ENCODE data around the gene SLC66A3.

The SLC66A3 gene

GRCh38 chr2:11128243-11128951 is 26.9 kb upstream of the SLC66A3 start:
- no peaks in the 10 kb centered on the region for H3K27me3 Mint-ChIP-seq
- peaks cover 27 to 38% of the 10 kb centered on the region in 2 donors for H3K4me1 Mint-ChIP-seq (ENCODE audit: low read depth in 2 of 2)
- no peaks in the 10 kb centered on the region for H3K9me3 Mint-ChIP-seq
- H3K27ac Mint-ChIP-seq, result peak overlapping the region; percentile 44 to 54
- no peak for ATAC-seq (replicated peaks)
- H3K4me3 Mint-ChIP-seq, result peak overlapping the region; percentile 25 to 74
- DNase-seq, result no peak
- peaks cover 14% of the 10 kb centered on the region for H3K36me3 Mint-ChIP-seq (ENCODE audit: insufficient read depth)

- Mint-ChIP-seq H3K9me3 (no peaks in the 10 kb centered on the region), H3K4me3 (peak overlapping the region; percentile 74 to 79), H3K27ac (peak overlapping the region; percentile 54 to 82), H3K4me1 (ENCODE audit: low read depth in 2 of 2) (peaks cover 27 to 32% of the 10 kb centered on the region in 2 donors), H3K27me3 (no peaks in the 10 kb centered on the region), H3K36me3 (ENCODE audit: insufficient read depth) (peaks cover 8% of the 10 kb centered on the region)
- DNase-seq, result peak; percentile 66 to 71 (median 71)
- ATAC-seq (replicated peaks), result peak; percentile 80
Observed at GRCh38 chr2:11129598-11130449, 25.4 kb upstream of the SLC66A3 start.

- Mint-ChIP-seq H3K36me3 (ENCODE audit: insufficient read depth) (peaks cover 12% of the 10 kb centered on the region), H3K4me3 (peak overlapping the region; percentile 74 to 79), H3K4me1 (ENCODE audit: low read depth in 2 of 2) (peaks cover 27 to 32% of the 10 kb centered on the region in 2 donors), H3K9me3 (no peaks in the 10 kb centered on the region), H3K27me3 (peaks cover 5 to 7% of the 10 kb centered on the region in 2 donors), H3K27ac (no peak overlapping the region)
- ATAC-seq (replicated peaks), result no peak
- DNase-seq, result no peak
Observed at GRCh38 chr2:11131166-11131920, 23.9 kb upstream of the SLC66A3 start.

GRCh38 chr2:11132036-11132671 is 23.1 kb upstream of the SLC66A3 start:
- H3K36me3 Mint-ChIP-seq (ENCODE audit: insufficient read depth), result peaks cover 12% of the 10 kb centered on the region
- H3K4me3 Mint-ChIP-seq, result peak overlapping the region; percentile 79 to 90
- DNase-seq, result no peak
- peaks cover 27 to 32% of the 10 kb centered on the region in 2 donors for H3K4me1 Mint-ChIP-seq (ENCODE audit: low read depth in 2 of 2)
- no peaks in the 10 kb centered on the region for H3K9me3 Mint-ChIP-seq
- H3K27ac Mint-ChIP-seq, result peak overlapping the region; percentile 80 to 93
- peaks cover 9 to 14% of the 10 kb centered on the region in 2 donors for H3K27me3 Mint-ChIP-seq
- ATAC-seq (replicated peaks), result no peak

GRCh38 chr2:11133238-11133935 is 21.9 kb upstream of the SLC66A3 start:
- Mint-ChIP-seq H3K9me3 (no peaks in the 10 kb centered on the region), H3K36me3 (ENCODE audit: insufficient read depth) (peaks cover 12% of the 10 kb centered on the region), H3K27me3 (peaks cover 9 to 23% of the 10 kb centered on the region in 2 donors), H3K4me1 (ENCODE audit: low read depth in 2 of 2) (peaks cover 22 to 23% of the 10 kb centered on the region in 2 donors), H3K4me3 (peak overlapping the region; percentile 79 to 90), H3K27ac (peak overlapping the region; percentile 80 to 93)
- no peak for DNase-seq
- ATAC-seq (replicated peaks), result no peak

- Mint-ChIP-seq H3K27me3 (peaks cover 9 to 23% of the 10 kb centered on the region in 2 donors), H3K36me3 (ENCODE audit: insufficient read depth) (peaks cover 12% of the 10 kb centered on the region), H3K9me3 (no peaks in the 10 kb centered on the region), H3K4me3 (no peak overlapping the region), H3K4me1 (ENCODE audit: low read depth in 2 of 2) (peaks cover 18 to 19% of the 10 kb centered on the region in 2 donors), H3K27ac (no peak overlapping the region)
- no peak for DNase-seq
- ATAC-seq (replicated peaks), result no peak
Observed at GRCh38 chr2:11133936-11134320, 21.3 kb upstream of the SLC66A3 start.

- Mint-ChIP-seq H3K4me1 (ENCODE audit: low read depth in 2 of 2) (peaks cover 18 to 19% of the 10 kb centered on the region in 2 donors), H3K36me3 (ENCODE audit: insufficient read depth) (peaks cover 12% of the 10 kb centered on the region), H3K27ac (no peak overlapping the region), H3K4me3 (no peak overlapping the region), H3K27me3 (peaks cover 9 to 23% of the 10 kb centered on the region in 2 donors), H3K9me3 (no peaks in the 10 kb centered on the region)
- DNase-seq (no peak), ATAC-seq (replicated peaks) (no peak)
Observed at GRCh38 chr2:11134349-11134748, 20.9 kb upstream of the SLC66A3 start.

GRCh38 chr2:11140492-11140891 is 14.8 kb upstream of the SLC66A3 start:
- Mint-ChIP-seq H3K36me3 (ENCODE audit: insufficient read depth) (peaks cover under 1% of the 10 kb centered on the region), H3K27ac (no peak overlapping the region), H3K27me3 (peaks cover 39 to 69% of the 10 kb centered on the region in 2 donors), H3K9me3 (no peaks in the 10 kb centered on the region), H3K4me3 (no peak overlapping the region), H3K4me1 (ENCODE audit: low read depth in 2 of 2) (no peaks in the 10 kb centered on the region)
- no peak for DNase-seq
- ATAC-seq (replicated peaks), result no peak

- H3K36me3 Mint-ChIP-seq (ENCODE audit: insufficient read depth), result no peaks in the 10 kb centered on the region
- H3K4me3 Mint-ChIP-seq, result no peak overlapping the region
- no peak for DNase-seq
- no peak overlapping the region for H3K27ac Mint-ChIP-seq
- H3K27me3 Mint-ChIP-seq, result peaks cover 34 to 62% of the 10 kb centered on the region in 2 donors
- ATAC-seq (replicated peaks), result no peak
- no peaks in the 10 kb centered on the region for H3K4me1 Mint-ChIP-seq (ENCODE audit: low read depth in 2 of 2)
- H3K9me3 Mint-ChIP-seq, result no peaks in the 10 kb centered on the region
Observed at GRCh38 chr2:11141319-11141718, 13.9 kb upstream of the SLC66A3 start.

GRCh38 chr2:11142330-11142729 is 12.9 kb upstream of the SLC66A3 start:
- H3K27me3 Mint-ChIP-seq, result peaks cover 30 to 55% of the 10 kb centered on the region in 2 donors
- no peak overlapping the region for H3K4me3 Mint-ChIP-seq
- no peak overlapping the region for H3K27ac Mint-ChIP-seq
- no peaks in the 10 kb centered on the region for H3K9me3 Mint-ChIP-seq
- DNase-seq (no peak), ATAC-seq (replicated peaks) (no peak)
- H3K36me3 Mint-ChIP-seq (ENCODE audit: insufficient read depth), result no peaks in the 10 kb centered on the region
- no peaks in the 10 kb centered on the region for H3K4me1 Mint-ChIP-seq (ENCODE audit: low read depth in 2 of 2)

- ATAC-seq (replicated peaks) (no peak), DNase-seq (no peak)
- Mint-ChIP-seq H3K36me3 (ENCODE audit: insufficient read depth) (no peaks in the 10 kb centered on the region), H3K4me1 (ENCODE audit: low read depth in 2 of 2) (no peaks in the 10 kb centered on the region), H3K27ac (no peak overlapping the region), H3K27me3 (peaks cover 30 to 50% of the 10 kb centered on the region in 2 donors), H3K4me3 (no peak overlapping the region), H3K9me3 (no peaks in the 10 kb centered on the region)
Observed at GRCh38 chr2:11142987-11143386, 12.3 kb upstream of the SLC66A3 start.

GRCh38 chr2:11144077-11144737 is 11.1 kb upstream of the SLC66A3 start:
- ATAC-seq (replicated peaks) (no peak), DNase-seq (no peak)
- no peaks in the 10 kb centered on the region for H3K4me1 Mint-ChIP-seq (ENCODE audit: low read depth in 2 of 2)
- peaks cover 30 to 46% of the 10 kb centered on the region in 2 donors for H3K27me3 Mint-ChIP-seq
- H3K9me3 Mint-ChIP-seq, result no peaks in the 10 kb centered on the region
- H3K27ac Mint-ChIP-seq, result no peak overlapping the region
- no peak overlapping the region for H3K4me3 Mint-ChIP-seq
- H3K36me3 Mint-ChIP-seq (ENCODE audit: insufficient read depth), result no peaks in the 10 kb centered on the region
